ENCODE measurements around the gene ASB7. TPM values are rescaled to one million over a fixed set of nuclear protein-coding genes. Genes with fewer than 3 reads are reported as not detected.

The ASB7 gene
- total and polyA plus RNA-seq, 2 experiments from 2014 or later: 4.1 to 13.9 TPM

- Mint-ChIP-seq H3K36me3 (ENCODE audit: low read depth) (peaks cover 6% of the 10 kb centered on the region; the same call in 2 of the 3 replicates), H3K4me3 (no peak overlapping the region), H3K27ac (no peak overlapping the region), H3K27me3 (ENCODE audit: insufficient read depth, low read depth, poor library complexity) (no peaks in the 10 kb centered on the region), H3K4me1 (no peaks in the 10 kb centered on the region), H3K9me3 (no peaks in the 10 kb centered on the region)
- no peaks in the 10 kb centered on the region for H3K4me1 ChIP-seq (ENCODE audit: insufficient read depth)
- no peak overlapping the region for H2AFZ ChIP-seq
- H3K27me3 ChIP-seq (ENCODE audit: insufficient read depth): no peaks in the 10 kb centered on the region
- H3K36me3 ChIP-seq (ENCODE audit: insufficient read depth): peaks cover 21% of the 10 kb centered on the region
- no peak overlapping the region for H3K4me2 ChIP-seq
- DNase-seq (ENCODE audit: low spot score): no peak
- ATAC-seq: no peak
- peaks cover 17% of the 10 kb centered on the region for H3K79me2 ChIP-seq (replicated peaks; ENCODE audit: insufficient read depth)
- no peak overlapping the region for H3K4me3 ChIP-seq
- H3F3A ChIP-seq (replicated peaks; ENCODE audit: low read depth): no peaks in the 10 kb centered on the region
- TF ChIP-seq ETS1 (IDR thresholded peaks at IDR 0.05) (no peak), NANOG (IDR thresholded peaks at IDR 0.05; ENCODE audit: borderline replicate concordance) (no peak), EZH2phosphoT487 (IDR thresholded peaks at IDR 0.05; ENCODE audit: unreplicated experiment) (no peak), ZNF462 (CRISPR knock-in tag; IDR thresholded peaks at IDR 0.05) (no peak), ZNF114 (CRISPR knock-in tag; IDR thresholded peaks at IDR 0.05) (no peak), EZH2 (IDR thresholded peaks at IDR 0.05; ENCODE audit: low read depth, unreplicated experiment) (no peak), STAT1 (IDR thresholded peaks at IDR 0.05; ENCODE audit: unreplicated experiment) (no peak), REST (IDR thresholded peaks at IDR 0.05; ENCODE audit: unreplicated experiment) (no peak), ZNF331 (CRISPR knock-in tag; IDR thresholded peaks at IDR 0.05; ENCODE audit: low read depth) (no peak), CREB1 (CRISPR knock-in tag; IDR thresholded peaks at IDR 0.05; ENCODE audit: low read depth) (no peak), JUNB (IDR thresholded peaks at IDR 0.05; ENCODE audit: unreplicated experiment) (no peak), POLR2AphosphoS5 (IDR thresholded peaks at IDR 0.05; ENCODE audit: low read depth) (no peak), CTCF (conservative IDR thresholded peaks at IDR 0.05; ENCODE audit: low read depth in 2 of 2) (no peak)
- H3K9me2 ChIP-seq (ENCODE audit: insufficient read depth): no peaks in the 10 kb centered on the region
- no peak overlapping the region for H3K27ac ChIP-seq (ENCODE audit: low read depth)
- peaks cover 12% of the 10 kb centered on the region; the same call in 1 of the 2 replicates for H4K20me1 ChIP-seq (replicated peaks; ENCODE audit: insufficient read depth)
Observed at GRCh38 chr15:100613208-100613607, 10.8 kb downstream of the ASB7 start.

Data from GM23338 (cell line).